ENCODE measurements around the gene CMSS1. TPM values are rescaled to one million over a fixed set of nuclear protein-coding genes. Genes with fewer than 3 reads are reported as not detected.

The CMSS1 gene
- total RNA-seq, 1 donor from 2014 or later = 8.2 TPM

DNA sequence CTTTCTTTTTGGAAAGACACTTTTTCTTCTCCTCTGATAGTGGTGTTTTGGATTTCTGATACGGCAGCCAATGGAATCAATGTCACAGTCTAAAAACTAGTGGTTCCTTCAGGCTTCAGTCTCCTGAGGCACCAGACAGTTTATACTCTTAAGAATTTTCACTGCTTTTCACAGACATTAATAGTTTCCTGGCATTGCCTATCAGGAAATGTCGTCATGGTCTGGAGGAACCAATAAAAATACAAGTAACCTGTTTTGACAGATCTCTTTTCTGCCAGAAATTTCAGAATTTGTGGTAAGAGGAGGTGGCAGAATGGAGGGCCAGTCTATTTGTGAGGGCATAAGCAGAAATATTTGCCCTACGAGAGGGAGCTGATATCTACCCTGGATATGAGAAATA, 251.8 kb downstream of the CMSS1 start:
- no peak for FAIRE-seq
- DNase-seq (ENCODE audit: low spot score in 2 of 2) = no peak

DNA sequence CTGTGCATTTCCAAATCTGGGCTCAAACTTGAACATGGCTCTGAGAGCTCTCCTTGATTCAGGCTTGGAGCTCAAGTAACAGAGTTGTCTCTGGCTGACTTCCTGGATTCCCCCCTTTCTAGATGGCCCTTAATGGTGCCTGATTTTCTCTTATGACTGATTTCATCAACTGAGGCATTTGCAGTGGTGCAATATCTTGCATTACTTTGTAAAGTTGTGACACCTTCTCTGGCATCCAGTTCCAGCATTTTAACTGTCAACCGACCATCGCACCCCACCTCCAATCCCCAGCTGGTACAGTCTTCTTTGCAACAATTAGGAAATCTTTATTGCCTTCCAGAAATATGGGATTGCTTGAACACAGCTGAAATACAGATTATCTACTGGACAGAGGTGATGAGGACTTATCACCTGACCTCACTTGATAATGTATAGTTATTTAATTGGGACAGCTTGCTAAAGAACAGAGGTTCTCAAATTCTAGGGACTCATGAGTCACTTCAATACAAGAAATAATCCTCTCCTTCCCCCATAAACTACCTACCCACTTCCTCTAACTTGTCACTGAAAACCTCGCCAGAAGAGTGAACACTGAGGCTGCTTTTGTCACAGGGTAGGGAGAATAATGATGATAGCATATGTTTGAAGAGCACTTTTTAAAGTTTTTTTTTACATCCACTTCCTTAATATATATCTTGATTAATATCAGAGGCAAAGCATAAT, 254.8 kb downstream of the CMSS1 start:
- FAIRE-seq (no peak), DNase-seq (ENCODE audit: low spot score in 2 of 2) (no peak)

DNA sequence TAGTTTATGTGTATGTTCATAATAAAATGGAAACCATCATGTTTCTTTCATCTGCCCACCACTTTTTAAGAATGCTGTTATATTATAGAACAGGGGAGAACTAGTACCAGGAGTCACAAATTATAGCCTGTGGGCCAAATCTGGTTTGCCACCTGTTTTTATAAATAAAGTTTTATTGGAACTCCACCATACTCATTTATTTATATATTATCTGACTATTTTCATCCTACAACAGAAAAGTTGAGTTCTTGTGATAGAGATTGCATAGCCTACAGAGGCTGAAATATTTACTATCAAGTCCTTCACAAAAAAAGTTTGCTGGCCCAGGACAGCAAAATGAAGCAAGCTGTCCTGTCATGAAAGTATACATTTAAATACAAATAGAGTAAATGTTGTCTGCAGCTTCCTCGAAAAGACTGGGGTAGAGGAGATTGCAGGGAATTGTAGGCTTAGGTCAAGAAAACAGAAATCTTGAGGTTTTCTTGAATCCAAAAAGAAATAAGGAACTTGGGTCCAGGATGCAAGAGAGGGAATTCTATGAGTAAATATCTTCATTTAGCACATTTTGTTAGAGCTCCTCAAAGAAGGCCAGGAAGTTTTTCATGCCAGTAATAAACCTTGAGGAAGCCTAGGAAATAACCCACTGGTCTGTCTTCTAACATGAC, 255.5 kb downstream of the CMSS1 start:
- DNase-seq (ENCODE audit: low spot score in 2 of 2) = no peak
- no peak for FAIRE-seq

DNA sequence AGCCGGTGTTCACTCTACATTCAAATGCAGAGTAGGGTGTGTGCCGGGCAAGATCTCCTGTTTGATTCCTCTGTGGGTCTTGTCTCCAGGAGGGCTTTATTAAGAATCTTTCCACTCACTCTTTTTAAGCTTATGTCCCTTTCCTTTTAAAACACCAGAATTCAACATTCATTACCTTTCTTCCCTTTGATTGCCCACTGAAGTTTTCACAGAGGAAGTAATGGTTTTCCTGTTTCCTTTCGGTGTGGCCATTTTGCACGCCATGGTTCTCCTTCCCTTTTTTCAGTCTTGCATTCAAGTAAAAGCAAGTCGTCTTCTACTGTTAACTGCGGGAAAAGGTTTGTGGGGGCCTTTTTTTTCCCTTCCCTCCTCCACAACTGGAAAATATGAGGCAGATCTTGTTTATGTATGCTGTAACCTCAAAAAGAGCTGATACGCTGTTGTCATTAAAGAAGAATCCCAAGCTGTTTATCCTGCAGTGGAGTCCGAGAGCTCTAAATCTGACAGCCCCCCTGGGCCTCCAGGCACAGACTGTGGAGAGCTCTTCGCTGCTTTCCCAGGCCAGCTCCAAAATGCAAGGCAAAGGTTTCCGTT, 256.1 kb downstream of the CMSS1 start:
- DNase-seq (ENCODE audit: low spot score in 2 of 2) = no peak
- FAIRE-seq = no peak

GRCh38 chr3:100075196-100075595, 257.5 kb downstream of the CMSS1 start:
- DNase-seq (ENCODE audit: low spot score in 2 of 2) (no peak), FAIRE-seq (no peak)

DNA sequence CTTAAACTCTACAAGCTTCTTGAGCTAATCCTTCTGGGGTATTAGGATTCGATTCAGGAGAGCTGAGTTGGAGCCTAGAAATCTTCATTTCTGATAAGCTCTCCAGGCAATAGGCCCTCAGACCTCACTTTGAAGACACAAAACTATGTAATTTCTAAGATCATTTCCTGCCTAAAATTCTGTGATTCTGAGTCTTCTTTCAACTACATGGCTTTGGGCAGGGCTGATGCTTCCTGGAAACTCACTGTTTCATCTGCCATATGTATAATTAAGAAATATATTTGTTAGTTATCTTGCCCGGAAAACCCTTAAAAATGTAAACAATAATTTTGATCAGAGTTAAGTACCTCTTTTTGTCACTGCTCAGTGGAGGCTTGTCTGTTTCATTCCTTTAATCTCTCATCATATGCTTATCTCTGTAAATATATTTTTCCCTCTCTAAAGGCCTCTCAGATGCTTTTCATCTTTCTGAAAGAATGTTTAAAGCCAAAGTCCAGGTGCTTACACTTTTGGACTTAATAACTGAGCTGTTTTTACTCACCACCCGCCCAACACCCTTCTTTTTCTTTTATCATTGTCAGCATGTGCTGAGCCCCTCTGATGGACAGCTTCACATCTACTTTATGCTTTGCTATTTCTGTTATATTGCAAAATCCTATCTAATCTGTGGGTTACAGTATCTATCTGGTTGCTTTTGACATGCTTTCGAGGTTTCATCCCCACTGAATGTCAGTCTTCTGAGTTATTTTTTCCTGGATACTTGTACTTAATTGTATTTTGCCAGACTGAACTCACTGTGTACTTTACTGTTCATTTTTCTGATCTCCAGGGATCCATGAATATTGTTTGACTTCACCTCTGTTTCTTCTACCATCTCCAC, 258.4 kb downstream of the CMSS1 start:
- FAIRE-seq (no peak), DNase-seq (ENCODE audit: low spot score in 2 of 2) (no peak)

DNA sequence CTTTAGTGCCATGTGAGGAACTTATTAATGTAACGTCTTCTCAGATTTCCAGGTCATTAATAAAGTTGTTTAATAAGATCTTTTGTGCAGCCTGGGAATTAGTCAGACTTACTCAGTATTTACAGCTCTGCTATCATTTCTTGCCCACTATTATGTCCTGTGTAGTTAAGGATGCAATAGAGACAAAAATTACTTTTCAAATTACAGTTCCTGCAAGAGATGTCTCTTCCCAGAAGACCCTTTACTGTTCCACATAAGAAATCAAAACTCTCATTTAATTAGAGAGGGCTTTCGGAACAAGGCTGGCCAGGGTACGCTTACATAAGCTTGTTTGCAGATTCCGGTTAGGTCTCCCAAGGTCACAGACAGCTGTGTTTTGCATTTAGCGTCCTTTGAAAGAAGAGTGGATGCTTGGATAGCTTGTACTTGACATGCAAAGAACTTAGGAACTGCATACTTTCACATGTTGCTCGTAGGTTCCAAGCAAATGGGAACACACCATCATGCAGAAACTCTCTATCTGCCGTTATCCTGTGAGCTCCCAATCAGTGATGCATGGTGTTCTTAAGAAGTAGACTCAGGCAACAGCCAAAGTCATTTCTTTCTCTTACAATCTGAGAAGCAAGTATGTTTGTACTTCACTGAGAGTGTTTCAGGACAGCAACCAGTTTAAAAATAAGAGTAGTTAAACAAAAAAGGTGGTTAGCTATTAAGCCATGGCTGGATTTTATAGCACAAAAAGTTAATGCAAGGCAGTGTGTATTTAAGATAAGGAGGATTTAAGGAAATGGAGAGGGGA, 259.3 kb downstream of the CMSS1 start:
- DNase-seq (ENCODE audit: low spot score in 2 of 2) (no peak), FAIRE-seq (no peak)

DNA sequence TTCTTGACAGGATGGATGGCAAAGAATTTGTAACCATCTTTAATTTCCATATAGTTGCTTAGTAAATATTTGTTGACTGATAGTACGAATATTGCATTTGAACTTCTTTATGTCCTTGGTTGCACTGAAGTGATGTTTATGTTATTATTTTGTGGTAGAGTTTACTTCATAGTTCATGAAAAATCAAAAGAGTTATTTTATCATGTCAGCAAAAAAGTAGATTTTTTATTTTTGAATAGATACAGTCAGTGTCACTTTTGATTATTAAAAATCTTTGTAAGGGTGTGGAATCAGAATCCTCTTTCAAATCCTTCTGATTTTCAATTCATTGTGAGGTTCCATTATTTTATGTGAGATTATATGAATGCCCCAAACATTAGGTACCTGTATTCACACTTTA, 261.7 kb downstream of the CMSS1 start:
- FAIRE-seq (no peak), DNase-seq (ENCODE audit: low spot score in 2 of 2) (no peak)

- FAIRE-seq = no peak
Observed at GRCh38 chr3:100080573-100080972, 262.9 kb downstream of the CMSS1 start.

GRCh38 chr3:100081311-100081710, 263.6 kb downstream of the CMSS1 start:
- FAIRE-seq = no peak
- no peak for DNase-seq (ENCODE audit: low spot score in 2 of 2)

More at GRCh38 chr3:100080573-100080972, 262.9 kb downstream of the CMSS1 start:
- no peak for DNase-seq (ENCODE audit: low spot score in 2 of 2)

DNA sequence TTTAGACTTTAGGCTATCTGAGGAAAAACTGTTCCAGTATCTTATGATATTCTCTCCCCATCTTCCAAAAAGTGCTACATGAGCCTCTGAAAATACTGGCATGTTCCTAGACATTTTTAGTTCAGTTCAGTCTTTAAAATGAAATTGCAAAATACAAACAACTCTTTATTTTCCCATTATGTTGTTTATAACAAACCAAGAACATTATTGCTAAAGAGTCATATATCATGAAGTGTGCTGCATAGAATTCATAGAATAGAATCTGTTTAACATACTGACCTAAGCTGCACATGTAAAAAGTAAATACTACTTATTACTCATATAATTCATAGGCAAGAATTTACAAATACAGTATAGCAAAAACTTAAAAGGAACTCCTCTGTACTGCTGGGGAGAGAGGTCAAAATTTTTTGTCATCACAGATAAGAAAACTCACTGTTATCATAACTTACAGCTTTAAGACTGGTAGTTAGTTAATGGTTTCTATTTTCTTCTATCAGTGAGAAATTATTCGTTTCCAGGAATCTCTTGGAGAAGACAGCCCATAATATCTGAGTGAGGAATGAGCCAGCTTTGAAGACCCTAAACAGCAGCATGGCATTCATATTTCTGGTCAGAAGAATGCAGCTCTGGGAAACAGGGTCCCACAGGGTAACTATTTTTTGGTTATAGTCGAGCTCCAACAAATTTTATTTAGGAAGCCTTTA, 264.5 kb downstream of the CMSS1 start:
- DNase-seq (ENCODE audit: low spot score in 2 of 2) (no peak), FAIRE-seq (no peak)

GRCh38 chr3:100082714-100083113, 265.1 kb downstream of the CMSS1 start:
- FAIRE-seq (no peak), DNase-seq (ENCODE audit: low spot score in 2 of 2) (no peak)

DNA sequence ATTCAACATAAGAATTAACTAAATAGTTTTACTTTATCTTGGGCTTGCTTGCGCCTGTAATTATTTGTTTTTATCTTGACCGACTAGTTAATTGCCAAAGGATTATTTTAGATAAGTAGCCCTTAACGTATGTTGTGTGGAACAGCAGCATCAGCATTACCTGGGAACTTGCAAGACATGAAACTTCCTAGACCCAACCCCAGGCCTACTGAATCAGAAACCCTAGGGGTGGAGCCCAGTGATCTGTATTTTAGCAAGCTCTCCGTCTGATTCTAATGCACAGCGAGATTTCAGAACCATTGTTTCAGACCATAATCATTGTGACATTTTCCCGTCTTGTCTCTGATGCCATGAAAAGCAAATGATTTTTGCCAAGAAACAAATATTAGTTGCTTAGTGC, 265.5 kb downstream of the CMSS1 start:
- DNase-seq (ENCODE audit: low spot score in 2 of 2) (no peak), FAIRE-seq (no peak)

GRCh38 chr3:100084100-100084806, 266.6 kb downstream of the CMSS1 start:
- DNase-seq (ENCODE audit: low spot score in 2 of 2) = no peak
- no peak for FAIRE-seq

- DNase-seq (ENCODE audit: low spot score in 2 of 2) = no peak
- FAIRE-seq = no peak
Observed at GRCh38 chr3:100086401-100086800, 268.7 kb downstream of the CMSS1 start.

- no peak for FAIRE-seq
- no peak for DNase-seq (ENCODE audit: low spot score in 2 of 2)
Observed at GRCh38 chr3:100087198-100087597, 269.5 kb downstream of the CMSS1 start.

GRCh38 chr3:100088735-100089368, 271.2 kb downstream of the CMSS1 start:
- DNase-seq (ENCODE audit: low spot score in 2 of 2) (no peak), FAIRE-seq (no peak)
